HCT116 (cell line): Measurements from ENCODE around the gene GLOD5. TPM values are rescaled to one million over a fixed set of nuclear protein-coding genes. Genes with fewer than 3 reads are reported as not detected.

ENCODE experiments used
- CBX3 ChIP-seq: IDR thresholded peaks from 2 replicates; pipeline ENCODE4 v1.6.1; 2012; ENCODE audit warnings: low read depth
- CEBPB ChIP-seq: IDR thresholded peaks from 2 replicates; pipeline ENCODE4 v1.6.1; 2012; ENCODE audit warnings: low read depth
- CTCF ChIP-seq, 3 experiments: fragments of 200-600 bp in 1 of 3; sonication (generic) in 1 of 3; IDR thresholded peaks in 2 of 3; conservative IDR thresholded peaks in 1 of 3; 2 replicates each; pipeline ENCODE4 v1.5.1; 2012 to 2017; ENCODE audit warnings: low read depth in 2 of 3, low read length in 2 of 3, antibody characterized with exemption in 1 of 3, borderline replicate concordance in 1 of 3, control low read depth in 1 of 3, mild to moderate bottlenecking in 1 of 3, mixed read lengths in 1 of 3, mixed run types in 1 of 3, moderate library complexity in 1 of 3; ENCODE audit not compliant: insufficient read depth in 1 of 3
- FOSL1 ChIP-seq: IDR thresholded peaks from 2 replicates; pipeline ENCODE4 v1.6.1; 2012; ENCODE audit warnings: low read depth
- JUND ChIP-seq: IDR thresholded peaks from 2 replicates; pipeline ENCODE4 v1.6.1; 2012
- REST ChIP-seq: IDR thresholded peaks from 2 replicates; pipeline ENCODE4 v1.6.1; 2012; ENCODE audit warnings: low read depth
- SIN3A ChIP-seq: IDR thresholded peaks from 2 replicates; pipeline ENCODE4 v1.6.1; 2012; ENCODE audit warnings: low read depth
- SP1 ChIP-seq: IDR thresholded peaks from 2 replicates; pipeline ENCODE4 v1.6.1; 2012; ENCODE audit warnings: low read depth
- total RNA-seq: library from RNA; stranded (reverse); gene quantifications from one replicate; pipeline ENCODE4 v1.2.1, GENCODE V29; 2021; ENCODE audit not compliant: unreplicated experiment

Gene GLOD5
- total RNA-seq, 1 experiment from 2014 or later: not detected

GRCh38 chrX:48823053-48823452 lies 61.5 kb downstream of the GLOD5 start (continued):
- TF ChIP-seq CTCF (IDR thresholded peaks at IDR 0.05 in 2 of 3, conservative IDR thresholded peaks at IDR 0.05 in 1 of 3; ENCODE audit: borderline replicate concordance in 1 of 3, insufficient read depth in 1 of 3, low read depth in 2 of 3, low read length in 2 of 3) (no peak), CEBPB (no peak), CBX3 (no peak), FOSL1 (no peak), JUND (no peak), REST (no peak), SIN3A (no peak), SP1 (no peak)
- TF ChIP-seq, all 23 proteins: peak for 0

Other genes starting within 250 kb of the GLOD5 start
- gene EBP, start 239.9 kb upstream of the GLOD5 start, total RNA-seq: 93.8 TPM
- 10.5 TPM for gene TBC1D25, start 222.0 kb upstream of the GLOD5 start, total RNA-seq
- gene RBM3, start 187.3 kb upstream of the GLOD5 start, total RNA-seq: 233 TPM
- gene WDR13, start 164.3 kb upstream of the GLOD5 start, total RNA-seq: 54.0 TPM
- 0.84 TPM for gene WAS, start 77.9 kb upstream of the GLOD5 start, total RNA-seq
- gene SUV39H1, start 65.0 kb upstream of the GLOD5 start, total RNA-seq: 16.3 TPM
- 0.34 TPM for gene GATA1, start 24.8 kb downstream of the GLOD5 start, total RNA-seq
- 79.9 TPM for gene HDAC6, start 40.3 kb downstream of the GLOD5 start, total RNA-seq
- gene ERAS, start 64.8 kb downstream of the GLOD5 start, total RNA-seq: not detected
- gene PCSK1N, start 73.9 kb downstream of the GLOD5 start, total RNA-seq: 0.22 TPM
- 41.7 TPM for gene TIMM17B, start 136.0 kb downstream of the GLOD5 start, total RNA-seq
- 67.1 TPM for gene PQBP1, start 136.2 kb downstream of the GLOD5 start, total RNA-seq
- gene SLC35A2, start 149.9 kb downstream of the GLOD5 start, total RNA-seq: 35.0 TPM
- 15.6 TPM for gene PIM2, start 157.3 kb downstream of the GLOD5 start, total RNA-seq
- gene OTUD5, start 195.9 kb downstream of the GLOD5 start, total RNA-seq: 42.6 TPM
- gene KCND1, start 210.1 kb downstream of the GLOD5 start, total RNA-seq: 5.5 TPM
- 39.4 TPM for gene GRIPAP1, start 240.5 kb downstream of the GLOD5 start, total RNA-seq